Hindlimb muscle (tissue), 1 donor: ENCODE results near the gene CFAP157. TPM values are rescaled to one million over a fixed set of nuclear protein-coding genes. Genes with fewer than 3 reads are reported as not detected.

Source experiments
- DNase-seq: peaks from one replicate; pipeline ENCODE4 v3.0.0-alpha.2; 2013
- polyA plus RNA-seq: library from polyadenylated mRNA; unstranded; fragments of 120-200 nt; gene quantifications from one replicate; pipeline ENCODE4 v1.2.1, GENCODE V29; 2013; ENCODE audit not compliant: insufficient read length

Gene CFAP157
- polyA plus RNA-seq, 1 donor: 1.4 TPM

DNA sequence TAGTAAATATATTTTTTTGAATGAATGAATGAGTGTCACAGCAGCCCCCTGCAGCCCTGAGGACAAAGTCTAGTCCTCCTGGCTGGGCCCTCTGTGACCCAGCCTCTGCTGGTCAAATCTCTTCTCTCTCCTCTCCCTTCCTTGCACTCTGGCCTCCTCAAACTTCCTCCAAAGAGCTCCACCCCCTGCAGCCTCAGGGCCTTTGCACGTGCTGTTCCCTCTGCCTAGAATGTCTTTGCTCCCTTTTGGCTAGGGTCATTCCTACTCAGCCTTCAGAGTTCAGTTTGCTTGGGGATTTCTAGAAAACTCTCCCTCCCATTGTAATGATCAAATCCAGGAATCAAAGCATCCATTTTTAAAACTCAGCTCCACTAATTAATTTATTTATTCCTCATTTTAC lies 58.6 kb downstream of the CFAP157 start:
- DNase-seq: no peak

Other genes starting within 250 kb of the CFAP157 start
- gene STXBP1, start 94.7 kb upstream of the CFAP157 start, polyA plus RNA-seq: 15.7 TPM
- gene PTRH1, start 8.7 kb downstream of the CFAP157 start, polyA plus RNA-seq: 10.3 TPM
- 0.04 TPM for gene TTC16, start 9.1 kb downstream of the CFAP157 start, polyA plus RNA-seq
- gene TOR2A, start 28.3 kb downstream of the CFAP157 start, polyA plus RNA-seq: 9.7 TPM
- 28.2 TPM for gene SH2D3C, start 71.7 kb downstream of the CFAP157 start, polyA plus RNA-seq
- 58.7 TPM for gene CDK9, start 79.0 kb downstream of the CFAP157 start, polyA plus RNA-seq
- 48.6 TPM for gene FPGS, start 95.9 kb downstream of the CFAP157 start, polyA plus RNA-seq
- gene ENG, start 147.7 kb downstream of the CFAP157 start, polyA plus RNA-seq: 71.6 TPM
- gene AK1, start 170.7 kb downstream of the CFAP157 start, polyA plus RNA-seq: 1,359 TPM
- 70.5 TPM for gene ST6GALNAC6, start 192.6 kb downstream of the CFAP157 start, polyA plus RNA-seq
- 46.7 TPM for gene ST6GALNAC4, start 210.1 kb downstream of the CFAP157 start, polyA plus RNA-seq
- gene PIP5KL1, start 223.8 kb downstream of the CFAP157 start, polyA plus RNA-seq: 3.3 TPM
- 21.8 TPM for gene DPM2, start 230.9 kb downstream of the CFAP157 start, polyA plus RNA-seq